Tongue (tissue), 1 donor: ENCODE results near the gene PHYHIPL. TPM values are rescaled to one million over a fixed set of nuclear protein-coding genes. Genes with fewer than 3 reads are reported as not detected.

Source experiments
- total RNA-seq: library from RNA; depleted of rRNA; stranded (reverse); fragments of >200 nt; gene quantifications from one replicate; pipeline ENCODE4 v1.2.3, GENCODE V29; 2014

Gene PHYHIPL
- total RNA-seq, 1 donor from 2014 or later, result 0.31 TPM

Other genes with a start within 250 kb of the PHYHIPL start
- 74.0 TPM for gene FAM13C, start 185.9 kb downstream of the PHYHIPL start, total RNA-seq